Activated CD4-positive, CD25-positive, alpha-beta regulatory T cell treated with anti-CD3 and anti-CD28 coated beads, Interleukin-2, amount 50 U/mL, for 24 hours (primary cell): Measurements from ENCODE around the gene GALR2.

Experiments used
- ATAC-seq, 2 donors: fragments of 150-1000 bp; cut with Tn5 transposase; one replicate each; pipeline ENCODE4 v1.10.0; 2021; ENCODE audit warnings: mild to moderate bottlenecking in 1 of 2, moderate library complexity in 1 of 2

The GALR2 gene

DNA sequence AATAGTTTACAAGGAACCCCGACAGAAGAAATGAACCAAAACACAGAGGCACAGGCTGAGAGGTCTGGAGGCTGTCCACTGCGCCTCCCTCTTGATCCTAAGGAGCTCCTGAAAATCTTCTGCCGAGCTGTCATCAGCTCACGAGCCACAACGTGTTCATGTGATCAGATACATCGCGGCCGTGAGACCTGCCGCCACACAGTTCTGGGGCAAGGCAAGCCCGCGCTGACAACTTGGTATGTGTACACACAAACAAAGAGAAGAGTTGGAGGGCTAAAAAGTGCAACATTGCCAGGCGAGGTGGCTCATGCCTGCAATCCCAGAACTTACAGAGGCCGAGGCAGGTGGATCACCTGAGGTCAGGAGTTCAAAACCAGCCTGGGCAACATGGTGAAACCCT is 21.4 kb downstream of the GALR2 start:
- ATAC-seq: no peak

DNA sequence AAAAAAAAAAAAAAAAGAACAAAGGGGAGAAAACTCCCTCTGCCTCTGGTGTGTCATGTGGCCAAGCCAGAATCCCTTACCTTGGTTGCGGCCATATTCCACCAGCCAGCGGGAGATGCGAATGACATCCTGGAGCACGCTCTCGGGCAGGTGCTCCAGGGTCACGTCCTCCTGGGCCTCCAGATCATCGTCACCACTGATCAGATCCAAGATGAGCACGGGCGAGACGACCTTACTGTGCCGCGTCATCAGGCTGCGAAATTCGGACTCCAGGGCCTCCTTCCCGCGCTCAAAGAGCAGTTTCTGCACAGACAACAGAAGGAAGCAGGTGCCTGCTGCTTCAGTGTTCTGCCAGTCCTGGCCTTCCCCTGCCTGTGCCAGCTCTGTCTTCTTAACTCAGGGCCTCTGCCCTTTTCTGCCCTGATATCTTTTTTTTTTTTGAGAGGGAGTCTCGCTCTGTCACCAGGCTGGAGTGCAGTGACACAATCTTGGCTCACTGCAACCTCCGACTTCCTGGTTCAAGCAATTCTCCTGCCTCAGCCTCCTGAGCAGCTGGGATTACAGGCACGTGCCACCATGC is 23.2 kb downstream of the GALR2 start:
- no peak for ATAC-seq

DNA sequence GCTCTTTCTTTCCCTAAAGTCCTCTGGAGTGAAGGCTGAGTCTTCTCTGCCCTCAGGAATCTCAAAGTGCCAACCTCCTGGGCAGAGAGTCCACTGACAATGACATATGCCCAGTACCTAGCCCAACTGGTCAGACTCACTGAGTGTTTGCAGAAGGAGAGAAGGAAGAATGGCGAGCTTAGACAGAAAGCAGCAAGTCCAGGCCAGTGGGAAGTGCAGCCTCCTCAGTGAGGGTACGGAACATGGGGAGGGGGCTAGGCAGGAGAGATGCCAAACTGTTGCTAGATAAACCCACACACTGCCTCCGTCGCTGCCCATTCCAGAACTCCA is 28.3 kb downstream of the GALR2 start:
- ATAC-seq: no peak

GRCh38 chr17:76103274-76104139 is 28.9 kb downstream of the GALR2 start, which contains the start of gene EXOC7:
EXOC7 (minus strand) TSS chr17:76103787; CDS start chr17:76103692, 95 bp downstream.
- ATAC-seq: peak; percentile 87 to 88

GRCh38 chr17:76104140-76104895 is 29.7 kb downstream of the GALR2 start:
- no peak for ATAC-seq

GRCh38 chr17:76104896-76105231 is 30.3 kb downstream of the GALR2 start:
- no peak for ATAC-seq

DNA sequence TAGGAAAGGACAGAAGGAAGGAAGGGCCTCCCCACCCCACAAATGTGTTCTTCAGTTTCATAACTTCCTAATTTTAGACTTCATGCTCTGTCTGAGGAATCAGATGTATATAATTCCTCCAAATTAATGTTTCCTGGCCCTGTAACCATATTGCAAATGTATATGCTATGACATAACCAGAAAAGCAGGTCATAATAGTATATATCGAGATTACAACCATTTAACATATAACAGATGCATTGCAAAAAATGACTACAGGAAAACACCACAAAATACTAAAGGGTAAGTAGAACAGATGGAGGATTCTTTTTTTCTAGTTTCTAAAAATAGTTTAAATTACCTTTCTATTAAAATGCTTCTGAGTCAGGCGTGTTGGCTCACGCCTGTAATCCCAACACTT is 32.1 kb downstream of the GALR2 start:
- no peak for ATAC-seq

- ATAC-seq: no peak
Observed at GRCh38 chr17:76107509-76107908, 32.9 kb downstream of the GALR2 start.

- ATAC-seq: no peak
Observed at GRCh38 chr17:76111956-76112355, 37.4 kb downstream of the GALR2 start.

DNA sequence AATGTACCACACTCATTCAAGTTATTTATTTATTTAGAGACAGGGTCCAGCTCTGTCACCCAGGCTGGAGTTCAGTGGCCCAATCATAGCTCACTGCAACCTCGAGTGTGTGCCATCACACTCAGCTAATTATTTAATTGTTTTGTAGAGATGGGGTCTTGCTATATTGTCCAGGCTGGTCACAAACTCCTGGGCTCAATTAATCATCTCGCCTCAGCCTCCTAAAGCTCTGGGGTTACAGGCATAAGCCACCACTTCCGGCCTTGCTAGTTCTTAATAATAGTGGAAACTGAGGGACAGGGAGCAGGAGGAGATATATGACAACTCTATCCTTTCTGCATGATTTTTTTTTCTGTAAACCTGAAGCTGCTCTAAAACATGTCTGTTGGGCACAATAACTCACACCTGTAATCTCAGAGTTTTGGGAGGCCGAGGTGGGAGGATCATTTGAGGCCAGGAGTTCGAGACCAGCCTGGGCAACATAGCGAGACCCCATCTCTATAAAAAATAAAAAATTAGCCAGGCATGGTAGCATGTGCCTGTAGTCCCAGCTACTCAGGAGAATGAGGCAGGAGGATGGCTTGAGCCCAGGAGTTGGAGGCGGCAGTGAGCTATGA is 40.7 kb downstream of the GALR2 start:
- ATAC-seq: no peak

- ATAC-seq: no peak
Observed at GRCh38 chr17:76119409-76120371, 45.1 kb downstream of the GALR2 start.

- no peak for ATAC-seq
Observed at GRCh38 chr17:76120658-76121008, 46.1 kb downstream of the GALR2 start.

GRCh38 chr17:76121932-76122430 is 47.4 kb downstream of the GALR2 start:
- peak; percentile 10 to 25 for ATAC-seq

DNA sequence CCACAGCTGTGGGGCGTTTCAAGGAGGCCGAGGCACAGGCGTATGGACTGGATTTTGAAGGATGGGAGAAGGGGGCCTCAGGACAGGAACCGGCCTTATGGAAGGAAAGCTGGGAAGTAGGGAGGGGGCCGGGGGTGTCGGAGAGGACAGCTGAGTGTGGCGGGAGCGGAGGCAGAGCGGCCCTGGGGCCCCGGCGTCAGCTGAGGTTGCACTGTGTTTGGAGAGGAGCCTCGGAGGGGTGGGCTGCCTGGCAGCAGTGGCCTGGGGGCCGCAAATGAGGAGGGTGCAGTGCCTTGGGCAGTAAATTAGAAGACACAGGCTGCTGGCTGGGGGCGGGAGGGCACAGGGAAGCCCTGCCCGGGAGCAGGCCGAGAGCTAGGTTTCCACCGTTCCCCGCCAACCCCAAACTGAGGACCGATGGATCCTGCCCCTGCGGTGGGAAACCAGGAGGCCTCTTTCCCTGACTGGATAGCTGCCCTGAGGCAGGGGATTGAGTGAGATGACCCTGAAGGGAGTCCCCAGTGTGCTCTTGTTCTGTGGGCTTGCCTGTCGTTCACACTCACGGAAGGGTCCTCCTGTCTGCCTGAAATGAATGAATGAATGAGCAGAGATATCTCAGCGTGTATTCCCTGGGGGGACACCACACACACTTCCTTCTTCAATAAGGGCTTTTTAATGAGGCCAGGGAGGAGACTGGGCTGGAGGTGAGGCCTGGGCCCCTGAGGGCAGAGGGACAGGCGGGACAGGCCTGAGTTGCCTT is 48.0 kb downstream of the GALR2 start:
- ATAC-seq: no peak

- ATAC-seq: no peak
Observed at GRCh38 chr17:76123191-76123499, 48.6 kb downstream of the GALR2 start.

DNA sequence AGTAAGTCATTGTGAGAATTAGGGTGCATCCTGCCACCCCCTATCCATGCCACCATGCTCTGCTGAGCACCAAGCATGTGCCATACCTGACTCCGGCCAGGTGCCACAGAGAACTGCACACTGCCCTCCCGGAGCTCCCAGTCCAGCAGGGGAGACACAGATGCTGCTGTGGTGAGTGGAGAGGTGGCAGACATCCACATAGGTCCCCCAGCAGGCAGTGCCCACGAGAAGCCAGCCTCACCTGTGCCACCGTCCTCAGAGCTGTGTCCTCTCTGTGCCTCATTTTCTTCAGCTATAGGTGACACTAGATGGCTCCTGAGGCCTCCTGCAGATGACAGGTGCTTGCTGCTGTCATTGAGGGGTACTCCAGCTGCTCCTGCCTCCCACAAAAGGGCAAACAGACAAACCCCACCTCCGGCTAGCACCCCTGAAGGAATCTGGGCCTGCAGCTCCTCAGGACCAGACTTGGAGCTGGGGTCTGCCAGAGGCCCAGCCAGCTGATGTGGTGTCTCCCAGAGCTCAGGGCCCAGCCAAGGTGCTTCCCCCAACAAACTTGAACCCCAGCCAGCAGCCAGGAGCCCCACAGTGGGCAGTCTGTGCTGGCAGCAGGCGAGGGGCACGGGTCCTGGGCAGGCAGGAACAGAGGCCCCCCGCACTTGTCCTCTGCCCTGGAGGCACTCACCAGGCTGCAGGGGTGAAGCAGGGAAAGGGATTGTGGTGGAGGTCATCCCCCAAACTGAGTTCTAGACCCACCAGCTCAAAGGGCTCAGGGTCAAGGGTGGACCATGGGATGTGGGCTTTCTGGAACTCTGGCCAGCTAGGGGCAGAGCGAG is 49.4 kb downstream of the GALR2 start:
- ATAC-seq: no peak

DNA sequence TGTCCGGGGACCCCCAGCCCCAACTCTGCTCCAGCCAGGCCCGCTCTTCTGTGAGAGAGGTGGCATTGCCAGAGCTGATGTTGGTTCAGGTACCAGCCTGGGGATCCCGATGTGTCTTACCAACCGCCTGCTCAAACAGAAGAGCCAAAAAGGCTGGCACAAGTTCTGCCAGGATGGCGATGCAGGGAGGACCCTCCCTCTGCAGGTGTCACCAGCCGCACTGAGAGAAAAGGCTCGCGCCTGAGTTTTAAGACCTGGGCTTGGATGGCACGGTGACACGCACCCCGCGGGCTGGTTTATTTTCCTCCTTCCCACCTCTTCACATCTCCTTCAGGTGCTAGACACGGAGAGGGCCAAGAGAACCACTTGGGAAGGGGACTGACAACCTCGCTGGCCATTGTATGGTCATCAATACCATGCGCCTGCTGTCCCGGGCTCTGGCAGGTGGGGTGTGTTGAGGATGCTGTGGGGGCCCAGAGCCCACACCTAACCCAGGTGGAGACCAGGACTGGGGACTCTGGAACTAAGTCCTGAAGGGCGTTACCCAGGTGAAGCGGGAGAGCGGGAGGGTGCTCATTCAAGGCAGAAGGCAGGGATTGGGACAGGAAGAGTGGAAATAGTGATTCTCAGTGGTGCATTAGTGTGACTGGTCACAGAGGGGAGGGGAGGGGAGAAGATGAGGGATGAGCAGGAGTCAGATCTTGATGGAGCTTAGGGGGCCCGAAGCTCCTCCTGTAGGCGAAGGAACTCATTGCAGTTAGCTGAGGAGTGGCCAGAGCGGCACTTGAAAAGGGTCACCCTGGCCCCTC is 50.2 kb downstream of the GALR2 start:
- ATAC-seq: no peak

DNA sequence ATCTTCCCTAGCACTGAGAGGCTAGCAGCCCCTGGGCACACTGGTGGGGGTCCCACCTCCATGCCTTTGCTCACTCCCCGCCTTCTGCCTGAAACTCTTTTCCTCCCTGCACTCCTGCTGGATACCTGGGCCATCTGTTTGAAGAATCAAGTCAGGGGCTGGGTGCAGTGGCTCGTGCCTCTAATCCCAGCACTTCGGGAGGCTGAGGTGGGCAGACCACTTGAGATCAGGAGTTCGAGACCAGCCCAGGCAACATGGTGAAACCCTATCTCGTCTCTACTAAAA is 50.8 kb downstream of the GALR2 start:
- no peak for ATAC-seq

- ATAC-seq: no peak
Observed at GRCh38 chr17:76125922-76126321, 51.3 kb downstream of the GALR2 start.
